ENCODE results near the gene SLC27A2.

GRCh38 chr15:50209809-50210208, 27.8 kb downstream of the SLC27A2 start:
- TF ChIP-seq POLR2A (IDR thresholded peaks at IDR 0.05) = no peak
- TF ChIP-seq CTCF (IDR thresholded peaks at IDR 0.05) = no peak
